Keratinocyte (primary cell): ENCODE results near the gene NPAS3. TPM values are rescaled to one million over a fixed set of nuclear protein-coding genes. Genes with fewer than 3 reads are reported as not detected.

Experiments used
- DNase-seq: peaks from one replicate; pipeline ENCODE4 v3.0.0-alpha.2; 2011; ENCODE audit warnings: low read depth, missing footprints, low spot score
- FAIRE-seq: peaks from 2 replicates; lab custom pipeline; 2011; peaks lifted over from hg19 to GRCh38; lab: Jason Lieb, UNC
- H2AFZ ChIP-seq: 2 replicates; pipeline ENCODE4 v1.6.0; 2012; ENCODE audit warnings: low read length, control low read depth, inconsistent platforms; ENCODE audit not compliant: control insufficient read depth
- H3K27ac ChIP-seq: 2 replicates; pipeline ENCODE4 v1.5.1; 2011; ENCODE audit warnings: low read length; ENCODE audit not compliant: control insufficient read depth, insufficient read depth
- H3K27me3 ChIP-seq: 3 replicates; pipeline ENCODE4 v1.6.0; 2011; ENCODE audit warnings: low read length; ENCODE audit not compliant: control insufficient read depth, insufficient read depth; ENCODE audit errors: extremely low read depth
- H3K36me3 ChIP-seq, 2 experiments: 2 replicates in 1 of 2; 3 replicates in 1 of 2; pipeline ENCODE4 v1.5.1; 2011; ENCODE audit warnings: low read length in 2 of 2, mild to moderate bottlenecking in 1 of 2; ENCODE audit not compliant: control insufficient read depth in 2 of 2, insufficient read depth in 2 of 2; ENCODE audit errors: extremely low read depth in 1 of 2
- H3K4me1 ChIP-seq: 3 replicates; pipeline ENCODE4 v1.5.1; 2011; ENCODE audit warnings: low read length; ENCODE audit not compliant: control insufficient read depth, insufficient read depth; ENCODE audit errors: extremely low read depth
- H3K4me2 ChIP-seq: 3 replicates; pipeline ENCODE4 v1.6.0; 2011; ENCODE audit warnings: low read depth, low read length; ENCODE audit not compliant: control insufficient read depth, insufficient read depth; ENCODE audit errors: extremely low read depth
- H3K4me3 ChIP-seq, 3 experiments: fragments of 200-600 bp in 1 of 3; sonication (generic) in 1 of 3; 2 replicates in 2 of 3; 3 replicates in 1 of 3; pipeline ENCODE4 v1.5.1; 2011 to 2016; ENCODE audit warnings: low read length in 3 of 3, mild to moderate bottlenecking in 3 of 3, control low read depth in 2 of 3, inconsistent platforms in 1 of 3, low read depth in 1 of 3, mixed read lengths in 1 of 3, mixed run types in 1 of 3, moderate library complexity in 1 of 3; ENCODE audit not compliant: control insufficient read depth in 2 of 3, insufficient read depth in 2 of 3; ENCODE audit errors: extremely low read depth in 1 of 3
- H3K79me2 ChIP-seq: 2 replicates; pipeline ENCODE4 v1.6.0; 2012; ENCODE audit warnings: low read length; ENCODE audit not compliant: control insufficient read depth, insufficient read depth
- H3K9ac ChIP-seq: 3 replicates; pipeline ENCODE4 v1.6.0; 2011; ENCODE audit warnings: low read length; ENCODE audit not compliant: control insufficient read depth, insufficient read depth; ENCODE audit errors: extremely low read depth
- H3K9me1 ChIP-seq: 3 replicates; pipeline ENCODE4 v1.6.0; 2011; ENCODE audit warnings: low read length; ENCODE audit not compliant: control insufficient read depth, insufficient read depth; ENCODE audit errors: extremely low read depth
- H3K9me3 ChIP-seq: 2 replicates; pipeline ENCODE4 v1.5.1; 2012; ENCODE audit warnings: low read depth, low read length; ENCODE audit not compliant: control insufficient read depth
- H4K20me1 ChIP-seq: 3 replicates; pipeline ENCODE4 v1.6.0; 2011; ENCODE audit warnings: low read length; ENCODE audit not compliant: control insufficient read depth, insufficient read depth; ENCODE audit errors: extremely low read depth
- CTCF ChIP-seq, 3 experiments: IDR thresholded peaks in 1 of 3; conservative IDR thresholded peaks in 1 of 3; optimal IDR thresholded peaks in 1 of 3; 2 replicates in 2 of 3; 3 replicates in 1 of 3; pipeline versions ENCODE3 to v1.5.1; 2011; ENCODE audit warnings: low read length in 3 of 3, mild to moderate bottlenecking in 3 of 3, moderate library complexity in 2 of 3, control low read depth in 1 of 3, inconsistent platforms in 1 of 3; ENCODE audit not compliant: insufficient read depth in 2 of 3; ENCODE audit errors: extremely low read depth in 1 of 3
- EZH2 ChIP-seq: IDR thresholded peaks from one replicate; pipeline ENCODE4 v1.6.1; 2012; ENCODE audit warnings: inconsistent platforms, mild to moderate bottlenecking, low read length, moderate library complexity
- dilution Hi-C: fragments of 300-500 bp; cut with MboI; formaldehyde crosslinking; loops from one replicate; pipeline ENCODE4 v1.7.0; 2020; ENCODE audit warnings: low sequenced_read_pairs; ENCODE audit not compliant: extremely low pct_ligation_motif_present
- polyA plus RNA-seq, 5 experiments: library from polyadenylated mRNA; depleted of rRNA in 3 of 5; stranded (reverse) in 3 of 5; stranded (forward) in 1 of 5; unstranded in 1 of 5; fragments of >200 nt; gene quantifications; 1 replicate in 1 of 5; 2 replicates in 3 of 5; 3 replicates in 1 of 5; pipeline versions ENCODE4 v1.2.1 to v1.2.3, GENCODE V29; 2011 to 2012; ENCODE audit warnings: missing spikeins in 2 of 5, low read depth in 1 of 5, low replicate concordance in 1 of 5

NPAS3 gene
- polyA plus RNA-seq, 1 donor (not counting 4 experiments of a cell fraction or from before 2014, with no cell fraction given) = 0.07 TPM

DNA sequence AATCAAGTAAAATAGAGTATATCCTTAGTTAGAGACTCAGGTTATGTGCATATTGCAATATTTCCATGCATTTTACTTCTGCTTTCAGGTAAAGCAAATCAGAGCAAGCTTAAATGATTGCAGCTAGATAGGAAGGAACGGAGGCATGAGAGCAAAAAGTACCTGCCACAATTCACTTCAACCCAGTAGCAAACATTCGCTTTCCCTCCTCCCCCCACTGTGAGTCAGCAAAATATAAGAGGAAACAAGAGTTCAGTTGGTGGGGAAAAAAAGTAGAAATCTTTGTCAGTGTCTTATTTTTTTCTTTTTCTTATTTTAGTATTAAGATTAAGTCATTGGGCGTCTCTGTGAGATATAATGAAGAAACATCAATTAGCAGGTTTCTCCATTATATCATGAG, 475.4 kb downstream of the NPAS3 start:
- Histone ChIP-seq H3K4me1 (no peaks in the 10 kb centered on the region), H3K4me2 (no peak overlapping the region), H4K20me1 (no peaks in the 10 kb centered on the region), H3K27ac (no peak overlapping the region), H3K4me3 (no peak overlapping the region), H3K9ac (no peak overlapping the region), H3K9me3 (no peaks in the 10 kb centered on the region), H3K36me3 (no peaks in the 10 kb centered on the region), H2AFZ (no peak overlapping the region), H3K27me3 (no peaks in the 10 kb centered on the region), H3K9me1 (no peaks in the 10 kb centered on the region), H3K79me2 (no peaks in the 10 kb centered on the region)
- DNase-seq = no peak
- FAIRE-seq = no peak
- TF ChIP-seq CTCF (optimal IDR thresholded peaks at IDR 0.05 in 1 of 3, IDR thresholded peaks at IDR 0.05 in 1 of 3, conservative IDR thresholded peaks at IDR 0.05 in 1 of 3; ENCODE audit: extremely low read depth in 1 of 3, insufficient read depth in 2 of 3, low read length in 3 of 3) (no peak), EZH2 (no peak)
- dilution Hi-C loops = no loop called here

DNA sequence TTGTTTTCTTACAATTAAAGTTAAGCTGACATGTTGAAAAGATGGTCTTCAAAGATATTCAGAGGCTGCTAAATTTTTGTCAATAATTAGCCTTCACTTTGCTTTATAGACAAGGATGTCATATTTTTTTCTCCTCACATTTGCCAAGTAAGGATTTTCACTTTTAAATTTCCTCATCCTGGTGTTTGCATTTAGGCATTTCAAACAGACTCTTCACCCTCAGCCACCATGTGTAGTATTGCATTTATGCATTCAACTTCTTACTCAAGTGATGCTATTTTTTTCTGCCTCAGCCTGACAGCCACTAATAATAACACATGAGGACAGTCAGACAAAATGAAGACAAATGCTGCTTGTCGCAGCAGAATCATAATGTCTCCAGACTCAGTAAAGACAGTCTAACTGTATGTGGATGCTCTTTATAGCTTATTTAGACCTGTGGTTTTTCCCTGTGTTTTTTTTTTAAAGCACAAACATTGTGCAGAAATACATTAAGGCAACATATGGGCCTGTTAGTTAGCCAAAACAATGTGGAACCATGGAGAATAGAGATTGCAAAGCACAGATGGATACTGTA, 481.5 kb downstream of the NPAS3 start:
- no peaks in the 10 kb centered on the region for H3K4me1 ChIP-seq
- H3K9ac ChIP-seq = no peak overlapping the region
- no peak for DNase-seq
- H2AFZ ChIP-seq = no peak overlapping the region
- H3K36me3 ChIP-seq = no peaks in the 10 kb centered on the region
- TF ChIP-seq CTCF (optimal IDR thresholded peaks at IDR 0.05 in 1 of 3, IDR thresholded peaks at IDR 0.05 in 1 of 3, conservative IDR thresholded peaks at IDR 0.05 in 1 of 3; ENCODE audit: extremely low read depth in 1 of 3, insufficient read depth in 2 of 3, low read length in 3 of 3) (no peak), EZH2 (no peak)
- no peak for FAIRE-seq
- H3K9me1 ChIP-seq = no peaks in the 10 kb centered on the region
- no peak overlapping the region for H3K27ac ChIP-seq
- H3K4me2 ChIP-seq = no peak overlapping the region
- no peaks in the 10 kb centered on the region for H3K9me3 ChIP-seq
- no peaks in the 10 kb centered on the region for H3K79me2 ChIP-seq
- no peaks in the 10 kb centered on the region for H3K27me3 ChIP-seq
- H3K4me3 ChIP-seq = no peak overlapping the region
- no peaks in the 10 kb centered on the region for H4K20me1 ChIP-seq
- dilution Hi-C loops = no loop called here
